SHP77 (cell line): Measurements from ENCODE around the gene GRN.
"Not testable (repeated sequence)": the region's sequence is repeated elsewhere in the genome, so short reads cannot be mapped to it uniquely, and the experiment has no call there.

ENCODE experiments used
- DNase-seq, 2 experiments: peaks; one replicate each; lab custom pipeline; 2025; lab: John Stamatoyannopoulos, UW

The GRN gene

GRCh38 chr17:44383363-44383762 is 38.3 kb downstream of the GRN start:
- DNase-seq, result no peak

GRCh38 chr17:44383861-44384260 is 38.8 kb downstream of the GRN start:
- no peak for DNase-seq

GRCh38 chr17:44384281-44384822 is 39.2 kb downstream of the GRN start:
- no peak for DNase-seq

GRCh38 chr17:44384823-44385286 is 39.8 kb downstream of the GRN start:
- no peak for DNase-seq

DNA sequence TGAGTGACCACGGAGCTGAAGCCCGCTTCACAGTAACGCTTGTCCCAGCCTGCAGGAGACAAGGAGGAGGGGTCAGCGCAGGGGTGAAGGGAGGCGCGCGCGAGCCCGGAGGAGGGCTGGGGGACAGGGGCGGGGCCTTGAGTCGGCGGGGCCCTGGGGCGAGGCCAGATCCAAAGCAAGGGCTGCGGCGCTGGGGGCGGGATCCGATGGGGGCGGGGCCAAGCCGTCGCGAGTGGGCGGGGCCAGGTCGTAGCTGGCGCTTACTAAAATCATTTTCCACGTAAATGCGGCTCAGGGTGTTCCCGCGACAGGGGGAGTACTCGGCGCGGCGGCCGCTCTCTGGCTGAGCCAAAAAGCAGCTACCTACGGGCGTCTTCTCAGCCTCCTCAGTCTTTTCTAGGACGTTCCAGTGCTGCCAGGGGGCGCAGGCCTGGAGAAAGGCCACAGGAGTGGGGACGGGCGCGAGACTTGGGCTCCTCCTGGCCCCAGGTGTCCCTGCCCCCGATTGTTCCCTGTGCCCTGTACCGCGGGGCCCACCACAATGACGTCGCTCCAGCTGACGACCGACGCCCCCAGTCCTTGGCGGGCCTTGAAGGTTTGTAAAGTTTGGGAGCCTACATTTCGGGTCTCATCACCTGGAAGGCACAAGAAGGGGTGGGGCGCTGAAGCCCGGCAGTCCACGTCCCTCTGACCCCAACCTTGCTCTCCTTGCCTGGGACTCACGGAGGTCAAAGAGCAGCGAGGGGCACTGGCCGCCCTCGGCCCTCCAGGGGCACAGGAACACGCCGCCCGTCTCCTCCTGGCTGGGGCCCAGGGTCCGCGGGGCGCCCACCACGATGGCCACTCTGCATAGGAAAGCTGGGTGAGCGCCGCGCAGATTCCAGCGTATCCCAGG is 40.4 kb downstream of the GRN start:
- DNase-seq, result peak; percentile 32 to 55

DNA sequence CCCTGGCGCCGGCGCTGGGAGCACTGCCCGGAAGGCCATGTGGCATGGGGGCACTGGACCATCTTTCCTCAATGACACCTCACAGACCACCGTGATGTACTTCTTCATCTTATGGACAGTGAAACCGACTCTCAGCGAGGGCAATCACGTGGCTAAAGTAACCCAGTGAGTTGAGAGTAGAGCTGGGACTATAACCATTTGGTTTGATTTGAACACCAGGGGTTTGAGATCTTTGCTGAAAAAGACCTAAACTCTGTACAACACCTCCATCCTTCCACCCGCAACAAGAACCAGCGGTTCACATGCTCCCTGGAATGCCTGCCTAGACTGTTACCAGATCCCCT is 41.1 kb downstream of the GRN start:
- DNase-seq, result no peak

GRCh38 chr17:44387804-44388203 is 42.7 kb downstream of the GRN start:
- DNase-seq, result no peak

DNA sequence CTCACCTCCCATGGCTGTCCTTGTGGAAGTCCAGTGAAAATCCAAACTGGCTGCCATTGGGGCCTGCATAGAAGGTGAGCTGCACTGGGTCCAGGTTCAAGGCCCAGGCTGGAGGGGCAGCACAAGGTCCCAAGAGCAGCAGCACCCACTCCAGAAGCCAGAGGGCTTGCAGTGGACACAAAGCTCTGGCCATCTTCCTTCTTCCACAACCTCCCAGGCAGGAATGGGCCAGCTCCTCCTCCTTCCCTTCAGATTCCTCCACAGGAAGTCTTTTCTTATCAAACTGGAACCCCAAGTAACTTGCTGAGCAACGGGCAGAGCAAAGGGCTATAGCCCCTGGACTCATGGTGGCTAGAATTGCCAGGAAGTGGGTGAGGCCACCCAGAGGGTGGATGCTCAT is 44.2 kb downstream of the GRN start, which contains the start of gene ITGA2B:
TSS of gene ITGA2B (minus strand) at position 369 of the 400 bp plus-strand sequence. CDS start at position 193, 176 bp downstream.
- DNase-seq, result no peak

DNA sequence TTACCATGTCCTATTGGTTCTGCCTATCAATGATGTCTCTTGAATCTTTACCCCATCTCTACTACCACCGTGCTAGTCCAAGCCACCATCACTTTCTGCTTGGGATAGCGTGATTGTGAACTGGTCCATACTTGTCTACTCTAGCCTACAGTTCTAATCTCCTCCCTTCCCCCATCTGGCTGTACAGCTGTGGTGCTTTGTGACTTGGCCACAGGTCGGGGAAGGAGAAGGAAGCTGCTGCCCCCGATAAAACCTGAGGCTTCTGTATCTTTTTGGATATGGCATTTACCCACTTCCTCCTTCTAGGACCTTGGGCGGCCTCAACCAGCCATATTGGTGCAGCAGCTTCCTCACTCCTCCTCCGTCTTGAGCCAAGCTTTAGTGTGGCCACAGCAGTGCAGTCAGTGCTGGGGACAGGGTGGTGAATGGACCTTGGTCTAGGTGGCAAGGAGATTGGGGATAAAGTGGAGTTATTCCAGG is 44.7 kb downstream of the GRN start:
- DNase-seq, result no peak

DNA sequence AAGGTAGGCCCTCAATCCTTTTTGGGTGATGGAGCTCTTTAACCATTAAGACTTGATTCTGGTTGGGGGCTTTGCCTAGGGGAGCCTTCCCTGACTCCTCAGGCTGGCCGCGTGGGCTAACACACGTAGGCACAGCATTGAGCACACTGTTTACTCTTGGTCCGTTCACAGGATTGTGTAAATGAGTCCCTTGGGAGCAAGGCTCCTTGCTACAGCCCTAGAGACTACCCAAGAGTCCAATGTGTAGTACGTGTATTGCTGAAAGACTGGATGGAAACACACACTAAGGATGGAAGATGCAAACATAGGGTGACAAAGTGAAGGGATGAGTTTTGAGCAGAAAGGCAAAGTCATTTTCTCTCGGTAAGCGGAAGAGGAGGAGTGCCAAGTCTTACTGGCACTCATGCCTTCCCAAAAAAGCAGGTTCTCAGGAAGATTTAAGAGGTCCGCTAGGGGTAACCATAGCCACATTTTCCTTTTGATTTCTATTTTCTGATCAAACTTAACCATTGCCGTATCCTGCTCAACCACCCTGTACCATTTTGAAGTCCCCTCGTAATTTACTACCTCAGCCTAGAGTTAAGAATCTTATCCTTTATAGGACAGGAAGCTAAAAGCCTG is 45.3 kb downstream of the GRN start:
- DNase-seq, result no peak

- not testable (repeated sequence) for DNase-seq
These were observed 49.0 kb downstream of the GRN start for GRCh38 chr17:44394112-44394511.

DNA sequence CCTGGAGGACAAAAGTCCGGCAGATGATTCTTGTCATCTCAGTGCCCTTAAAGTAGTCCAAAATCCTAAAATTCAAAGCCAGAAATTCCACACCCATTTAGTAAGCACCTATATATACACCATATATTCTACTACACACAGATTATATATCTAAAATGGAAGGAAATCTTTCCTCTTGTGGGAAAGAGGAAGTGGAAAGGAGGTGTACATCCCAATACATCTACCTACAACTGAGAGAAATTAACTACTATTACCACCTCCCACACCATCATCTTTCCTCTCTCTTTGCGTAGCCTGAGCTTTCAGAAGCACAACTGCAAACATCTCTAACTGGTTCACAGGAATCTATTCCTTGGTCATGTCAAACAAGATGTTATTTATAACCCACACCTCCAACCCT is 49.7 kb downstream of the GRN start:
- DNase-seq, result no peak

DNA sequence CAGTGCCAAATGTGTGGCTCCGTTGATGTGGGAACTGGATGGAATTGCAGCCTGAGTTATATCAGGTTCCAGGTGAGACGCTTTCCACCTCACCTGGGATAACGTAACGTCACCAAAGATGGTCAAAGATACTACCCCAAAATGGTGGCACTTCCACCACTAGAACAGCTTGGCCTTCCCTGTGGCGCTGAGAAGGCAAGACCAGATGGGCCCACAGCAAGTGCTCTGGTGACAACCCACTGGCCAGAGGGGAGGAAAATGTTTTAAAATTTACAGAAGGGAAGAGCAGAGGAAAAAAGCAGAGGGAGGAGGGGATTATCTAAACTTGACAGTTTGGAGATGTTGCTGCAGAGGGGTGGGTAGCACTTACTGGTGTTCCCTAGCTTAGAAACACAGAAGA is 51.8 kb downstream of the GRN start:
- no peak for DNase-seq

DNA sequence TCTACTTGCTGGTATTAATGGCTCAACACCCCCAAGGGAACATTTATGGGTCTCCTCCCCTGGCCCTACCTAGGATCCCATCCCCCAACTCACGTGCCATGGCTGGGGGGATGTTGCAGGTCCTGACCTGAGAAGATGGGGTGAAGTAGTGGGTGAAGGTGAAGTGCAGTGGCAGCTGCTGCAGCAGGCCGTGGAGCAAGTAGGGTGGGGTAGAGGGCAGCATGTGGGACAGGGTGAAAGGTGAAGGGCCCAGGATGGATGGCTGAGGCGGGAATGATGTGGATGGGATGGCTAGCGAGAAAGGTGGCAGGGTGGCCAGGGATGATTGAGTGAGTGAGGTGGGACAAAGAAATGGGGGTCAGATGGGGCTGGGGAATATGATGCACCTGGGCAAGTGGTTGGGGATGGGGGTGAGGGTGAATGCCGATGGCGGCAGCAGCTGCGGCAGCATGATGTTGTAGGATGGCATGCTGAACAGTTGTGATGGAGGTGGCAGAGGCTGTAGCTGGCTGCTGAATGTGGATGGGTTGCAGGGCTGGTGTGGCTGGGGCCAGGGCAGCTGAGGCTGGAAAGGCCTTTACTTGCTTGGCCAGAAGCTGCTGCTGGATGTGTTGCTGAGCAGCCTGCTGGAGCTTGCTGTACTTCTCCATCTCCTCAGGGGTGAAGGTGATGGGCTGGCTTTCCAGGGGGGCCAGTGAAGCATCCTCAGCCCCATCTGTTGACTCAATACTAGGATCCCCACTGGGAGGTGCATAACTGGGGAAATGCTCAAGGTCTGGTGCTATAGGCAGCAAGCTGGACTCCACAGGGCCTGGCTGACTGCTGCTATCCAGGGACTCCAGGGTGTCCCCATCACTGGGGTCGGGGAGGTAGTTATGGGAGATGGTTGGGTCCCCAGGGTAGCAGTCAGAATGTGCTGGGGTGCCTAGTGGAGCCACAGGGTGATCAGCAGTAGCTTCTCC is 52.7 kb downstream of the GRN start:
- DNase-seq, result no peak

DNA sequence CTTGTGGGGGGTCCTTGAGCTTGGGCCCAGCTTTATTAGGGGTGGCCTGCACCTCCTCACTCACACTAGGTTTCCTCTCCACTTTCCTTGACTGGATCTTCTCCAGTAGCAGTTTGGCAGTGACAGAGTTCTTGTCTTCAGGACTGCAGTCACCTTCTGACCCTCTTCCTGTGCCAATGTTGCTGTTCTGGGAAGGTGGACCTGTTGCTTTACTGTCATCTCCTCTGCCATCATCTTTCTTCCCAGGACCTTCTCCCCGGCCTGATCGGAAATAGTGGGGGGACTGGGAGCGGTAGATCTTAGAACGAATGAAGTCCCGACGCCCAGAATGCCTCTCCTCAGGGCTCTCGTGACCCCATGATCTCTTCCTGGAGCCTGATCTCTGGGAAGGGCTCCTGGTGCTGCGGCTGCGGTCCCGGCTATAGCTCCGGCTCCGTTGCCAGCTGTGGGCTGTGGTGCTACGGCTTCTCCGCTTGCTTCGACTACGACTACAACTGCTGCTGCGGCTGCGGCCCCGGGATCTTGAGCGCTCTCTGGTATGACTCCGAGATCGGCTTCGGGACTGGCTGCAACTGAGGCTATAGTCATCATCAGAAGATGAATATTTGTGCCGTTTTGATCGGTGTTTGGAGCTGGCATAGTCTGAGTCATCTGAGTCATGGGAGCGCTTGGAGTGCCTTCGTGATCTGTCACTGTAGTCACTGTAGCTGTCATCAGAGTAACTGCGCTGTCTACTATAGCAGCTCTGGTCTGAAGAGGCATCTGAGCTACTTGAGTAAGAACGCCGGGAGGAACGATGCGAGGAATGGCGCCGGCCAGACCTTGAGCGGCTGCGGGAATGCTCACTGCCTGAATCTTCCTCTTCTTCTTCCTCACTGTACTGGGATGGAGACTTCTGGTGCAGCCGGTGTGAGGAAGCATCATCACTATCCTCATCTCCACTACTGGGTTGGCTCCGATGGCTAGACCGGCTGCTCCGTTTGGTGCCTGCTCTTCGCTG is 53.9 kb downstream of the GRN start:
- DNase-seq, result no peak

DNA sequence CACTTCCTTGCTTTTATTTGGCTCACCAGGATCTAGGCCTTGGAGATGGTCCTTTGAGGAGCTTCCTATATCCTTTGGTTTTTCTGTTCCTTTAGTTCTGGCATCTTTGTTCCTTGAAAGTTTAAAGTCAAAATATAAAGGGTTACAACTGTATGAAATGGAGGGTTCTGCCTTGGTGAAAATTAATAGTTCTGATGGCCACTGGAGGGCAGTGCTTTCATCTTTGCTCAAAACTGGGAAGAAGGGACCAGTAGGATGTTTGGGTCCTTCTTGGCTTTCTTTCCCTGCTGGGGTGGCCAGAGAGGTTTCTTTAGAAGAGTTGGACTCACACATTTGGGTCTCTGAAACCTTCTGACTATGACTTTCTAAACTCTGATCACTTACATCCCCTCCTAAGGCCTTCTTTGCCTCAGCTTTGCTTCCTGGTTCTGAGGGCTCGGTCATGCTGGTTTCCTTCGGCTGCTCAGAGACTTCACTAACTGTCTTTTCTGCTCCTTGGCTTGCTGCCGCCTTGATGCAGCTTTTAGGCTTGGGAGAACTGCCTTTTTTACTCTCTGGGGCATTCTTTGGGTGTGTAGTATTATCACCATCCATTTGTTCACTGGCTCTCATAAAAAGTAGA is 55.2 kb downstream of the GRN start:
- DNase-seq, result peak in 1 of 2 experiments; percentile 13
